SK-N-MC (cell line): ENCODE measurements around the gene PDLIM3.

Experiments used
- DNase-seq: peaks from one replicate; pipeline ENCODE4 v3.0.0-alpha.2; 2011; ENCODE audit warnings: low read depth, low spot score
- H3K27ac ChIP-seq: fragments of 200-600 bp; sonication (generic); 2 replicates; pipeline ENCODE4 v1.5.1; 2016; ENCODE audit warnings: mixed run types
- H3K36me3 ChIP-seq: fragments of 200-600 bp; sonication (generic); 2 replicates; pipeline ENCODE4 v1.6.1; 2017; ENCODE audit warnings: antibody characterized with exemption, low read length, mixed read lengths; ENCODE audit not compliant: insufficient read depth
- H3K4me3 ChIP-seq: fragments of 200-600 bp; sonication (generic); 2 replicates; pipeline ENCODE4 v1.5.1; 2016
- H3K9ac ChIP-seq: fragments of 200-600 bp; sonication (generic); 2 replicates; pipeline ENCODE4 v1.8.0; 2017; ENCODE audit warnings: mixed run types, mixed read lengths; ENCODE audit not compliant: insufficient read length
- H3K9me3 ChIP-seq: fragments of 200-600 bp; sonication (generic); 2 replicates; pipeline ENCODE4 v1.6.1; 2017; ENCODE audit warnings: low read depth, mild to moderate bottlenecking, antibody characterized with exemption, low read length, moderate library complexity, mixed read lengths
- EZH2 ChIP-seq: fragments of 200-600 bp; sonication (generic); IDR thresholded peaks from one replicate; pipeline ENCODE4 v1.6.1; 2017; ENCODE audit warnings: antibody characterized with exemption
- FOXP2 ChIP-seq: optimal IDR thresholded peaks from 2 replicates; pipeline ENCODE3; 2011; ENCODE audit warnings: mild to moderate bottlenecking, moderate library complexity; ENCODE audit not compliant: insufficient read depth; ENCODE audit errors: extremely low read length, control extremely low read depth
- POLR2AphosphoS5 ChIP-seq: IDR thresholded peaks from 2 replicates; pipeline ENCODE4 v1.6.1; 2012; ENCODE audit warnings: mild to moderate bottlenecking, low read depth, low read length, borderline replicate concordance

Gene PDLIM3, protein sequence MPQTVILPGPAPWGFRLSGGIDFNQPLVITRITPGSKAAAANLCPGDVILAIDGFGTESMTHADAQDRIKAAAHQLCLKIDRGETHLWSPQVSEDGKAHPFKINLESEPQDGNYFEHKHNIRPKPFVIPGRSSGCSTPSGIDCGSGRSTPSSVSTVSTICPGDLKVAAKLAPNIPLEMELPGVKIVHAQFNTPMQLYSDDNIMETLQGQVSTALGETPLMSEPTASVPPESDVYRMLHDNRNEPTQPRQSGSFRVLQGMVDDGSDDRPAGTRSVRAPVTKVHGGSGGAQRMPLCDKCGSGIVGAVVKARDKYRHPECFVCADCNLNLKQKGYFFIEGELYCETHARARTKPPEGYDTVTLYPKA

DNA sequence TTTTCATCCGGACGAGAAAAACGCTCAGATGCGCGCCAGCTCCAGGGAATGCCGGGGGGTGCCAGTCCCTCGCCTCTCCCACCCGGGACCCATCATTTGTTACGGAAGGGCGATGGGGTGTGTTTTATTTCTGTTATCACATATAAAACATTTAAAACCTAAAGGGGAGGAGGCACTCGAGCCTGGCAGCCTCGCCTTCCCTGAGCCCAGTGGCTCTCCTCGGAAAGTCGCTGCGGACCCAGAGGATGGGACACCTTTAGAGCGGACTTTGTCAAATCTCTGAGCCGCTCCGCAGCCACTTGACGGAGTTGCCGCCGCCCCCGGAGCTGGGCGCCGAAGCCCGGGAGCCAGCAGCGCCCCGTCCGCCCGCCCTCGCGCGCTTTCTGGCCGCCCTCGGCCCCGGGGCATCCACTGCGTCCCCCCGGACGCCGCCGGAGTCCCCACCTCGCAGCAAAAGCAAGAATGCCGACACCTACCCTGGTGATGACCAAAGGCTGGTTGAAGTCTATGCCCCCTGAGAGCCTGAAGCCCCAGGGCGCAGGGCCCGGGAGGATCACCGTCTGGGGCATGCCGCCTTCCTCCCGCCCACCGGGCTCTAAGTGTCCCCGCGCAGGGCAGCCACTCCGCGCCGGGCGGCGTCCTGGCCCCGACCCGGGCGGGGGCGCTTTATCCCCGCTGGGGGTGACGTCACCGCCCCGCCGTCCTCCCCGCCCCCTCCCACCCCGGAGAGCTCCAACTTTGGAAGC is at the start of gene PDLIM3:
PDLIM3 (minus strand) TSS at position 642 of the 746 bp plus-strand sequence; CDS start at position 569, 73 bp downstream.
- no peak within 1 kb of the TSS for H3K27ac ChIP-seq
- no peak for DNase-seq
- no peak within 1 kb of the TSS for H3K9ac ChIP-seq
- no peak for TF ChIP-seq FOXP2
- no peak for TF ChIP-seq POLR2AphosphoS5
- peak; percentile 90 for TF ChIP-seq EZH2
- H3K4me3 ChIP-seq, result peak within 1 kb of the TSS; percentile 65
- H3K36me3 ChIP-seq, result no peaks in the 10 kb centered on the region
- no peaks in the 10 kb centered on the region for H3K9me3 ChIP-seq

DNA sequence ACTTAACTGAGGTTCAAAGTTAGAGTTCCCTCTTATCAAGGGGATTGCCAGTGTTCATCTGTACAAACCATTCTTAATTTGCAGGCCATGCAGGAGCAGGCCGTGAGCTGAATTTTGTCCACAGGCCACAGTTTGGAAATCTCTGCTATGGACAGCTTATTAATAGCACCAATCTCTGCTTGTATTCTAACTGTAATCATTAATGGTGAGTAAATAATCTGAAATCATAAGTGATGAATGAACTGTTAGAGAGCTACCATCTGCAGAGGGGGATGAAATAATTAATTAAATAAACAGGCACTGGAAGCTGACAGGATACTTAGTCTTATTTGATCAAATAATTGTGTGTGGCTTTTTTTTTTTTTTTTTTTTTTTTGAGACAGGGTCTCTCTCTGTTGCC is 48.5 kb upstream of the PDLIM3 start:
- no peak overlapping the region for H3K9ac ChIP-seq
- H3K9me3 ChIP-seq, result no peaks in the 10 kb centered on the region
- no peak overlapping the region for H3K27ac ChIP-seq
- no peak for DNase-seq
- H3K4me3 ChIP-seq, result no peak overlapping the region
- no peaks in the 10 kb centered on the region for H3K36me3 ChIP-seq
- TF ChIP-seq POLR2AphosphoS5, result no peak
- no peak for TF ChIP-seq FOXP2
- TF ChIP-seq EZH2, result no peak

DNA sequence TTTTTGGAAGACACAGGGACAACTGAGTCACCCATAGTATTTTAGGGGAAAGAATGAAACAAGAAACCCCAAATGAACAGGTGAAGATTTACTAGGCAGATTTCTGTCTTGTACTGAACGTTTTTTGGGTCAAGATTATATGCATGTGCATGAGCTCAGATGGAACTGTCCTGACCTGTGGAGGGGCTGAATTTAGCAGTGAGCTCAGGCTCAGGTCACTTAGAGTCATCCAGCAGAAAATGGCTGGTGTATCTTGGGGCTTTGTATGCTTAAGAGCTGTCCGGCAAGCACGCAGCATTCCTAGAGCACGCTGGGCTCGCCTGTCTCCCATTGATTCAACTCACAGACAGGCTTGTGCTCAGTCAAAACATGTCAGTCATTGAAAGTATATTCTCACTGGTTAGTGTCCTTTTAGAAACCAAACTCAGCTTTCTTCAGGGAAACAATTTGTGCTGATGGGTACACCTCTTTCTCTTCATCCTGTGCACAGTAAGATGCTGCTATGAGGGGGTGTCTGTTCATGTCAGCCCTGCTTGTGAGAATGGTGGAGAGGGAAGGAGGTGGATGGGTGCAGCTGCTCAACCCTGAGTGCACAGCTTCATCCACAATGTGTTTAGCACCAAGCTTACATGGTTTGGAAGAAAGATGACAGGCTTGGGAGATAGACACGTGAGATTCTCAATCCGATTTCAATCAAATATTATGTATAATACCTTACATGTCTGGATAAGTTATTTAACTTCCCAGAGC is 47.5 kb upstream of the PDLIM3 start:
- no peak for DNase-seq
- H3K9ac ChIP-seq, result no peak overlapping the region
- no peak for TF ChIP-seq POLR2AphosphoS5
- no peak for TF ChIP-seq FOXP2
- no peak for TF ChIP-seq EZH2
- H3K4me3 ChIP-seq, result no peak overlapping the region
- H3K9me3 ChIP-seq, result no peaks in the 10 kb centered on the region
- H3K27ac ChIP-seq, result no peak overlapping the region
- no peaks in the 10 kb centered on the region for H3K36me3 ChIP-seq

DNA sequence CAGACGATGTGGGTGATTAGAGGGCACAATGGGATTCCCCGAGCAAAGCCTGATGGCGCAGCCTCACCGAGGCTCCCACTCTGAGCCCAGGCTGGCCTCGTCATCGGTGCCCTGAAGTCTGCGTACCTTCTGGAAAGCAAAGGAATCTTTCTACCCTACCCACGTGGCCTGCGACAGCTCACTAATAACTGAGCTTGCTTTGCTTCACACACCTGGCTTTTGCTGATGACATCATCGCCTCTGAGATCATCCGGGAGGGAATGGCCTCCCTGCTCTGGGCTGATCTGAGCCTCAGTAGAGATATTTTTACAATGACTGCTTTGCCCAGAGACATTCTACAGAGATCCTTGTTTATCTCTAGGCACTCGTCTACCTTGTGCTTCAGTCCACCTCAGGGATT is 45.4 kb upstream of the PDLIM3 start:
- no peak overlapping the region for H3K4me3 ChIP-seq
- H3K27ac ChIP-seq, result no peak overlapping the region
- no peaks in the 10 kb centered on the region for H3K9me3 ChIP-seq
- no peak for TF ChIP-seq FOXP2
- no peak for TF ChIP-seq POLR2AphosphoS5
- TF ChIP-seq EZH2, result no peak
- H3K36me3 ChIP-seq, result no peaks in the 10 kb centered on the region
- no peak overlapping the region for H3K9ac ChIP-seq
- no peak for DNase-seq

DNA sequence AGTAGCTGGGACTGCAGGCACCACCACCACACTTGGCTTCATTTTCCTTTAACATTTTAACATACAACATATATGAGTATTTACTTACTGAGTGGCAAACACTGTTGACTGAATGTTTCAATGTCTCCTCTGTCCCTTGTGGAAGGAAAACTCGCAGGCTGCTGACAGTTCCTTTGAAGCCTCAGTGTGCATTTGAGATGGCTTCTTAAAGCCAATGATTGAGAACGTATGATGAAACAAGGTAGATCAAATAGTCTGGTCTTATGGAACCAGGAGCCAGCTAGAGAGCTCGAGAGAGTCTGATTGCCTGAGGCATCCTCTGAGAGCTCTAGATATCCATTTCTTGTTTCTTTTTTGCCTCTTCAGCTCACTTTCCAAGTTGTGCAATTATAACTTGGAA is 43.0 kb upstream of the PDLIM3 start:
- H3K27ac ChIP-seq, result no peak overlapping the region
- no peaks in the 10 kb centered on the region for H3K36me3 ChIP-seq
- H3K4me3 ChIP-seq, result no peak overlapping the region
- no peaks in the 10 kb centered on the region for H3K9me3 ChIP-seq
- TF ChIP-seq EZH2 (no peak), POLR2AphosphoS5 (no peak), FOXP2 (no peak)
- no peak for DNase-seq
- no peak overlapping the region for H3K9ac ChIP-seq

DNA sequence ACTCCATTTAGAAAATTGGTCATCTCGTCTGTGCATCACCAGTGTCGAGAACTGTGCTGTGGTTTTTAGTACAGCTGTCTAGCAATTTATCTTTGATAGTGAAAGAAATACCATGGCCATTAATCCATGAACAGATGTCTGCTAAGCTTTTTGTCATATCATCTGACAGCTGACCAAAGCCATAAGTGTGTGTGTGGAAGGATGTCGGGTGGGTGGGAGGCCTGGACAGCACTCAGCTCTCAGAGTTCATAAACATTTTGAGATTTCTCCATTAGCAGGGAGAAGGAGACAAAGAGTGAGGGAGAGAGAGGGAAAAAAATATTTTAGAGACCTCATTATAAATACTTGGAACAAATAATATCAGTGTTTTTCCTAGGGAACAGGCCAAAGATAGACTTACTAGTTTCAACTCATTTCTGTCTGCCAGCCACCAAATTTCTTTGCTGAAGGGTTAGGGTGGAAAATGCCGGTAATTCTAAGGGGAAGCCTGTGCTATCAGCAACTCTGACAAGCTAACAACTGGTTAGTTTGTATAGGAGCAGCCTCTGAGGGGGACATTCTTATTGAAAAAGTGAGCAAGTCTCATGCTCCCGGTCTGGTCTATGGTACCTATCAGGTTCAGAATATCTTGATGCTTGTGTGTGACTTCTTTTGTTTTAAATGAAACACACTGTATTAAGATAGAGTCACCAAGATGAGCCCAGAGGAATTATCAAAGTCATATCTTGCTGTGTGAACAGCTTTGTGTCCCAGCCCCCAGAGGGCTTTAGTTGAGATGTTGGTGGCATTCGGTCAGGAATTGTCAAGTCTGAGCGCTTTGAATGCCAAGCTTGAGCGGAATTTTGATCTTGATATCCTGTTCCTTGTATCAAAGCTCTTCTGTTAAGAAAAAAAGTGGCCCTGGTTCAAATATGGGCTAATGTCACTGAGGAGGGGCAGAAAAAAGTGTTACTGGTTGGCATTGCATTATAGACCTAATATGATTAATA is 41.9 kb upstream of the PDLIM3 start:
- TF ChIP-seq POLR2AphosphoS5, result no peak
- no peak for TF ChIP-seq EZH2
- TF ChIP-seq FOXP2, result no peak
- H3K27ac ChIP-seq, result no peak overlapping the region
- no peak overlapping the region for H3K4me3 ChIP-seq
- no peaks in the 10 kb centered on the region for H3K36me3 ChIP-seq
- DNase-seq, result no peak
- no peak overlapping the region for H3K9ac ChIP-seq
- no peaks in the 10 kb centered on the region for H3K9me3 ChIP-seq

DNA sequence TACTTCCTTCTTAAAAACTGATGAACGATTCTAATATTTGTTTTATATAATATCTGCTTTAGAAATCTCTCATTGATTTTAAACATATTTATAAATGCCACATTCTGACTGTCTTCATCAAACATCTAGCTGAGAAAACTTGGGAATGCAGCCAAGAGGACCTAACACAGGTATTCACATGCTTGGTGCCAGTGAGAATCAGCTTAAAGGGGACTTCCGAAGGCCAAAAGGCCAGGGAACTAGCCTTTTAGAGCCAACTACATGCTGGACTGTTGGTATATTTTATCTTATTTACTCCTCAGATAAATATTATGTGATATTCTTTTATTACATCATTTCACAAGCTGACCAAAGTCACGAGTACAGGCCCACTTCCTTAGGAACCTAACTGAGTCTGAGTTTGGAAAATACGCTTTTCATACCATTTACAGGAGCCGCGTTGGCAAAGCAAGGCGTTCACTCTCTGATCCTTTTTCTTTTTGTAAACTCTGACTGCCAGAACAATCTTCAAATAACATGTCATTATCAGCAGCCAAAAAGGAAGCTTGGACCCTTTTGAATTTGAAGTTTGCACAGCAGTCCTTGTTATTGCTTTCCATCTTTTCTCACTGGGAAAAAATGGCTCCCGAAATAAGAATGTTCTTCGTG is 41.1 kb upstream of the PDLIM3 start:
- Histone ChIP-seq H3K27ac (no peak overlapping the region), H3K9ac (no peak overlapping the region), H3K4me3 (no peak overlapping the region), H3K9me3 (no peaks in the 10 kb centered on the region), H3K36me3 (no peaks in the 10 kb centered on the region)
- TF ChIP-seq POLR2AphosphoS5 (no peak), EZH2 (no peak), FOXP2 (no peak)
- DNase-seq, result no peak
